Vagina (tissue), 2 donors: Measurements from ENCODE around the gene RSPH3. TPM values are rescaled to one million over a fixed set of nuclear protein-coding genes. Genes with fewer than 3 reads are reported as not detected.
"Not testable (repeated sequence)": the region's sequence is repeated elsewhere in the genome, so short reads cannot be mapped to it uniquely, and the experiment has no call there.

Source experiments
- DNase-seq, 2 donors: peaks; one replicate each; pipeline ENCODE4 v3.0.0-alpha.2; 2017; ENCODE audit errors: extremely low spot score in 2 of 2
- H3K27ac ChIP-seq: fragments of 200-600 bp; sonication (generic); one replicate; pipeline ENCODE4 v1.5.1; 2019
- H3K27me3 ChIP-seq: fragments of 200-600 bp; sonication (generic); one replicate; pipeline ENCODE4 v1.5.1; 2019
- H3K36me3 ChIP-seq, 2 donors: fragments of 200-600 bp; sonication (generic); one replicate each; pipeline ENCODE4 v1.5.1; 2017 to 2019
- H3K4me1 ChIP-seq: fragments of 200-600 bp; sonication (generic); one replicate; pipeline ENCODE4 v1.5.1; 2019
- H3K4me3 ChIP-seq, 2 donors: fragments of 200-600 bp; sonication (generic); 1 replicate in 1 of 2; 2 replicates in 1 of 2; pipeline ENCODE4 v1.5.1; 2016 to 2019
- H3K9me3 ChIP-seq: fragments of 200-600 bp; sonication (generic); one replicate; pipeline ENCODE4 v1.5.1; 2019
- POLR2A ChIP-seq, 2 donors: fragments of 450-650 bp; IDR thresholded peaks; one replicate each; pipeline ENCODE4 v1.6.1; 2017; ENCODE audit warnings: antibody characterized with exemption in 2 of 2, mild to moderate bottlenecking in 2 of 2, moderate library complexity in 2 of 2
- POLR2AphosphoS5 ChIP-seq, 2 donors: sonication (generic); formaldehyde crosslinking; IDR thresholded peaks; one replicate each; pipeline ENCODE4 v1.9.0; 2017; ENCODE audit warnings: antibody characterized with exemption in 2 of 2, mild to moderate bottlenecking in 2 of 2, low read depth in 1 of 2; ENCODE audit not compliant: insufficient read depth in 1 of 2
- intact Hi-C: fragments of 100-400 bp; cut with DNase I; formaldehyde crosslinking; loops from one replicate; pipeline ENCODE4 v1.15.1; 2023
- total RNA-seq: library from RNA; depleted of rRNA; stranded (reverse); fragments of >200 nt; gene quantifications from one replicate; pipeline ENCODE4 v1.2.3, GENCODE V29; 2016
- TF ChIP-seq, protein P1 (sequence below), 3 experiments: fragments of 450-650 bp in 2 of 3; fragments of 200-600 bp in 1 of 3; sonication (generic) in 1 of 3; IDR thresholded peaks; one replicate each; pipeline ENCODE4 v1.5.1; 2017 to 2019; ENCODE audit warnings: antibody characterized with exemption in 3 of 3, mild to moderate bottlenecking in 2 of 3, moderate library complexity in 2 of 3

Gene RSPH3
- total RNA-seq, 1 donor from 2014 or later: 14.5 TPM

GRCh38 chr6:158958504-158959386 is 41.3 kb downstream of the RSPH3 start:
- no peaks in the 10 kb centered on the region for H3K4me1 ChIP-seq
- intact Hi-C loops: no loop called here
- DNase-seq: no peak
- H3K27ac ChIP-seq: no peak overlapping the region
- TF ChIP-seq POLR2AphosphoS5 (IDR thresholded peaks at IDR 0.05; ENCODE audit: insufficient read depth in 1 of 2, low read depth in 1 of 2): no peak
- no peak for TF ChIP-seq POLR2A (IDR thresholded peaks at IDR 0.05)
- TF ChIP-seq, protein P1, sequence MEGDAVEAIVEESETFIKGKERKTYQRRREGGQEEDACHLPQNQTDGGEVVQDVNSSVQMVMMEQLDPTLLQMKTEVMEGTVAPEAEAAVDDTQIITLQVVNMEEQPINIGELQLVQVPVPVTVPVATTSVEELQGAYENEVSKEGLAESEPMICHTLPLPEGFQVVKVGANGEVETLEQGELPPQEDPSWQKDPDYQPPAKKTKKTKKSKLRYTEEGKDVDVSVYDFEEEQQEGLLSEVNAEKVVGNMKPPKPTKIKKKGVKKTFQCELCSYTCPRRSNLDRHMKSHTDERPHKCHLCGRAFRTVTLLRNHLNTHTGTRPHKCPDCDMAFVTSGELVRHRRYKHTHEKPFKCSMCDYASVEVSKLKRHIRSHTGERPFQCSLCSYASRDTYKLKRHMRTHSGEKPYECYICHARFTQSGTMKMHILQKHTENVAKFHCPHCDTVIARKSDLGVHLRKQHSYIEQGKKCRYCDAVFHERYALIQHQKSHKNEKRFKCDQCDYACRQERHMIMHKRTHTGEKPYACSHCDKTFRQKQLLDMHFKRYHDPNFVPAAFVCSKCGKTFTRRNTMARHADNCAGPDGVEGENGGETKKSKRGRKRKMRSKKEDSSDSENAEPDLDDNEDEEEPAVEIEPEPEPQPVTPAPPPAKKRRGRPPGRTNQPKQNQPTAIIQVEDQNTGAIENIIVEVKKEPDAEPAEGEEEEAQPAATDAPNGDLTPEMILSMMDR (IDR thresholded peaks at IDR 0.05): no peak
- H3K27me3 ChIP-seq: no peaks in the 10 kb centered on the region
- H3K9me3 ChIP-seq: no peaks in the 10 kb centered on the region
- H3K4me3 ChIP-seq: no peak overlapping the region
- H3K36me3 ChIP-seq: no peaks in the 10 kb centered on the region

- Histone ChIP-seq H3K4me3 (no peak overlapping the region), H3K4me1 (no peaks in the 10 kb centered on the region)
- TF ChIP-seq POLR2A (IDR thresholded peaks at IDR 0.05) (no peak), POLR2AphosphoS5 (IDR thresholded peaks at IDR 0.05; ENCODE audit: insufficient read depth in 1 of 2, low read depth in 1 of 2) (no peak)
- TF ChIP-seq, protein P1 (IDR thresholded peaks at IDR 0.05): no peak
Observed at GRCh38 chr6:158955255-158955654, 44.7 kb downstream of the RSPH3 start.

DNA sequence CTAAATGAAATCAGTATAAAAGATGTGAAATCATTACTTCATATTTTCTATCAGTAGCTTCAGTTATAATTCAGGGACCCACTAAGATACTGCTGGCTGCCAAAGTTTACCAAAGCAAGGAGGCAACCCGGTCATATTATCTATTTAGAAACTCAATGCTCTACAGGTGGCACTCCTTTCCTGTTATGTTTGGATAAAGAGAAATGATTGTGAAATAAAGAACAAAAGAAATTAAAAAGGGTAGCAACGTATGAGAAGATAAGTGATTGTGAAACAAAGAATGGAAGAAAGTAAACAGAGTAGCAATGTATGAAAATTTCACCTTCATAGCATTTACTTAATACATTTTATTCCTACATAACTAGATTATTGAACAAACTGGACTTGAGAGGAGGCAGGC is 45.2 kb downstream of the RSPH3 start:
- Histone ChIP-seq H3K4me1 (no peaks in the 10 kb centered on the region), H3K27ac (no peak overlapping the region), H3K27me3 (no peaks in the 10 kb centered on the region), H3K9me3 (no peaks in the 10 kb centered on the region), H3K36me3 (no peaks in the 10 kb centered on the region), H3K4me3 (no peak overlapping the region)
- intact Hi-C loops: no loop called here
- TF ChIP-seq POLR2A (IDR thresholded peaks at IDR 0.05) (no peak), POLR2AphosphoS5 (IDR thresholded peaks at IDR 0.05; ENCODE audit: insufficient read depth in 1 of 2, low read depth in 1 of 2) (no peak)
- TF ChIP-seq, protein P1 (IDR thresholded peaks at IDR 0.05): no peak
- DNase-seq: no peak

More at GRCh38 chr6:158955255-158955654, 44.7 kb downstream of the RSPH3 start:
- H3K36me3 ChIP-seq: no peaks in the 10 kb centered on the region
- no peak overlapping the region for H3K27ac ChIP-seq
- no peak for DNase-seq
- no peaks in the 10 kb centered on the region for H3K27me3 ChIP-seq
- no peaks in the 10 kb centered on the region for H3K9me3 ChIP-seq
- intact Hi-C loops: no loop called here

GRCh38 chr6:158952011-158952410 is 48.0 kb downstream of the RSPH3 start:
- DNase-seq, H3K36me3 ChIP-seq, H3K27ac ChIP-seq, H3K4me3 ChIP-seq, H3K9me3 ChIP-seq, H3K4me1 ChIP-seq, H3K27me3 ChIP-seq, intact Hi-C loops: not testable (repeated sequence)

DNA sequence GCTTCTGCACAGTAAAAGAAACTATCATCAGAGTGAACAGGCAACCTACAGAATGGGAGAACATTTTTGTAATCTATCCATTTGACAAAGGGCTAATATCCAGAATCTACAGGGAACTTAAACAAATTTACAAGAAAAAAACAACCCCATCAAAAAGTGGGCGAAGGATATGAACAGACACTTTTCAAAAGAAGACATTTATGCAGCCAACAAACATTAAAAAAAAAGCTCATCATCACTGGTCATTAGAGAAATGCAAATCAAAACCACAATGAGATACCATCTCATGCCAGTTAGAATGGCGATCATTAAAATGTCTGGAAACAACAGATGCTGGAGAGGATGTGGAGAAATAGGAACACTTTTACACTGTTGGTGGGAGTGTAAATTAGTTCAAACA is 48.4 kb downstream of the RSPH3 start:
- intact Hi-C loops, H3K4me3 ChIP-seq, H3K36me3 ChIP-seq, H3K27me3 ChIP-seq, H3K4me1 ChIP-seq, H3K9me3 ChIP-seq, DNase-seq, H3K27ac ChIP-seq: not testable (repeated sequence)

DNA sequence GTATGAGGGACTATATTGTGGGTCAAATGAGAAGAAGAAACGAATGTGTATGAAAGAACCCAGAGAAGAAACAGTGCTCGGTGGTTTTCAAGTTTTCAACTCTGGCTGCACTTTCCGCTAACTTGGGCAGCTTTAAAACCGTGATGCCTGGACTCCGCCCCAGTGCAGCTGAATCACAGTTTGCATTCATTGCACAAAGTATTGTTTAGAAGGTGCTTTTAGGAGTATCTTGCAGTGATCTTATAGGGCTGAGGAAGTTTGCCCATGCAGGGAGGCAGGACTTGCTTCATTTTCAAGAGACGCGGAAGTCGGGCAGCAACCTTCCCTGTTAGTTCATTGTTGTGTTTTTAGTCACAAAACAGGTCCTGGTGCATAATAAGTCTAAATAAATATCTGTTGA is 52.7 kb downstream of the RSPH3 start:
- no peak for DNase-seq
- H3K27ac ChIP-seq: no peak overlapping the region
- no peak overlapping the region for H3K4me3 ChIP-seq
- H3K27me3 ChIP-seq: no peaks in the 10 kb centered on the region
- no peaks in the 10 kb centered on the region for H3K4me1 ChIP-seq
- no peaks in the 10 kb centered on the region for H3K36me3 ChIP-seq
- H3K9me3 ChIP-seq: no peaks in the 10 kb centered on the region
- TF ChIP-seq, protein P1 (IDR thresholded peaks at IDR 0.05): no peak
- no peak for TF ChIP-seq POLR2AphosphoS5 (IDR thresholded peaks at IDR 0.05; ENCODE audit: insufficient read depth in 1 of 2, low read depth in 1 of 2)
- no peak for TF ChIP-seq POLR2A (IDR thresholded peaks at IDR 0.05)
- intact Hi-C loops: no loop called here
